Mesodermal cell (in vitro differentiated cells): ENCODE data around the gene P2RX3. TPM values are rescaled to one million over a fixed set of nuclear protein-coding genes. Genes with fewer than 3 reads are reported as not detected.
A peak's percentile ranks its signal among the peaks of the same experiment; 100 is the strongest.
"Not testable (repeated sequence)": the region's sequence is repeated elsewhere in the genome, so short reads cannot be mapped to it uniquely, and the experiment has no call there.

ENCODE experiments used
- H3K27ac ChIP-seq: 2 replicates; pipeline ENCODE4 v1.7.0; 2013; ENCODE audit warnings: mild to moderate bottlenecking, low read depth, low read length, moderate library complexity; ENCODE audit not compliant: severe bottlenecking
- H3K36me3 ChIP-seq: 2 replicates; pipeline ENCODE4 v1.7.1; 2013; ENCODE audit warnings: mild to moderate bottlenecking, low read length, moderate library complexity; ENCODE audit not compliant: control insufficient read depth, insufficient read depth
- H3K4me1 ChIP-seq: one replicate; pipeline ENCODE4 v1.7.1; 2013; ENCODE audit warnings: mild to moderate bottlenecking, low read length; ENCODE audit not compliant: insufficient read depth, control insufficient read depth, poor library complexity, severe bottlenecking
- H3K4me3 ChIP-seq: 2 replicates; pipeline ENCODE4 v1.7.0; 2013; ENCODE audit warnings: low read length, control low read depth, mild to moderate bottlenecking; ENCODE audit not compliant: insufficient read depth, poor library complexity, severe bottlenecking; ENCODE audit errors: extremely low read depth
- H3K9me3 ChIP-seq: 2 replicates; pipeline ENCODE4 v1.7.1; 2013; ENCODE audit warnings: mild to moderate bottlenecking, low read length, moderate library complexity; ENCODE audit not compliant: control insufficient read depth
- WGBS, 2 experiments: methylation state at CpG; one replicate each; pipeline ENCODE4 v1.1.5; 2013; ENCODE audit warnings: missing lambda C conversion rate in 2 of 2; ENCODE audit not compliant: insufficient coverage in 2 of 2; 5-methylcytosine and 5-hydroxymethylcytosine counted together
- polyA plus RNA-seq, 2 experiments: library from polyadenylated mRNA; stranded (reverse); fragments of 50-300 nt; gene quantifications; one replicate each; pipeline ENCODE4 v1.2.3, GENCODE V29; 2013

Gene P2RX3
- 7.7 TPM for polyA plus RNA-seq (2013, experiment 1 of 2)
- polyA plus RNA-seq (2013, experiment 2 of 2), result 5.2 TPM

GRCh38 chr11:57338142-57338541 lies at the start of gene P2RX3:
Gene P2RX3 (plus strand): TSS chr11:57338352. CDS start chr11:57338551, 199 bp downstream.
- no peaks in the 10 kb centered on the region for H3K4me1 ChIP-seq
- H3K4me3 ChIP-seq, result no peak within 1 kb of the TSS
- H3K27ac ChIP-seq, result no peak within 1 kb of the TSS
- H3K9me3 ChIP-seq, result no peaks in the 10 kb centered on the region
- H3K36me3 ChIP-seq, result peaks cover 13% of the 10 kb centered on the region
- 61 to 73% methylated on average over 2 to 4 of the region's 4 CpGs for WGBS, 2 experiments

GRCh38 chr11:57288771-57289579 lies 49.2 kb upstream of the P2RX3 start:
- Histone ChIP-seq H3K4me3 (no peak overlapping the region), H3K27ac (peak overlapping the region; percentile 86), H3K36me3 (no peaks in the 10 kb centered on the region), H3K4me1 (peaks cover 36% of the 10 kb centered on the region), H3K9me3 (no peaks in the 10 kb centered on the region)
- WGBS, 2 experiments, result 28 to 32% methylated on average over 9 to 10 of the region's 11 CpGs

- peaks cover 36% of the 10 kb centered on the region for H3K4me1 ChIP-seq
- H3K27ac ChIP-seq, result peak overlapping the region; percentile 36
- no CpG with 5 or more reads among the region's 1 CpG for WGBS, 2 experiments
Measured at GRCh38 chr11:57290288-57290687, 47.9 kb upstream of the P2RX3 start.

DNA sequence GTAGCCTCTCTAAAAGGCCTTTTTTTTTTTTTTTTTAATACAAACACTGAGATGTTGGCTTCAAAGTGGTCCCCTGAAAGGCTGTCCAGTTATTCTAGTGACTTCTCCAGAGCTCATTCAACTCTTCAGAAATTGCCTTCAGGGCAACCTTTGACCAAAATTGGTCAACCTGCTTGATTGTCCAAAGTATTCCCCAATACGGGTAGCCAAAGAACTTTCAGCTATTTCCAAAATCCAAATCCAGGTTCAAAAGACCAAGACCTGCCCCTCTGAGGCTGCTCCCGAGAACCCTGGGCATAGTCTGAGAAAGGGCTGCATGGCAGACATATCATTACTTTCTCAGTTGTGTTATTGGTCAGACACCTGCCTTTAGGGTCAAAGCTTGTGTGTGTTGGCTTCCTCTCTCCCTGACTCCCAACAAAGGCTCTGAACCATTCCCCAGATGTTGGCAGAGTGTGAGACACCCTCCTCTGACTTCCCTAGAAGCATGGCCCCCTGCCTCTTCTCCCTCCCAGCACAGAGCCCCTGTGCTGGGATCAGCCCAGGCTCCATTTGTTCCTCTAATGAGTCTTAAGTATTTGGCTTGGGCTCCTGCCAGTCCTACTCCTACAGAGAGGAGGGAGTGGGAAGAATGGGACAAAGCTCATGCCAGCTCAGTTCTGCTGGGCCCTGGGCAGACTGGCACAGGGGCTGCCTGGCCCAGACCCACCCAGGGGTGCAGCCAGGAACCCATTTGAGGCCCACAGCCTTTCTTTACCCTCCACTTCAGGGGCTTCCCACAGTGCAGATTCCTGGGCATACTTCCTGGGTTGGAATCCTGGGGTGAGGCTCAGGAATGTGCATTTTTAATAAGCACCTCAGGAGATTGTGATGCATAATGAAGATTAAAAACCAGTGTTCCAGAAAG lies 43.7 kb upstream of the P2RX3 start:
- 100% methylated on average over 1 to 2 of the region's 2 CpGs for WGBS, 2 experiments
- H3K27ac ChIP-seq, result peak overlapping the region; percentile 5

More at GRCh38 chr11:57290288-57290687, 47.9 kb upstream of the P2RX3 start:
- no peaks in the 10 kb centered on the region for H3K9me3 ChIP-seq
- H3K36me3 ChIP-seq, result peaks cover 5% of the 10 kb centered on the region
- no peak overlapping the region for H3K4me3 ChIP-seq

DNA sequence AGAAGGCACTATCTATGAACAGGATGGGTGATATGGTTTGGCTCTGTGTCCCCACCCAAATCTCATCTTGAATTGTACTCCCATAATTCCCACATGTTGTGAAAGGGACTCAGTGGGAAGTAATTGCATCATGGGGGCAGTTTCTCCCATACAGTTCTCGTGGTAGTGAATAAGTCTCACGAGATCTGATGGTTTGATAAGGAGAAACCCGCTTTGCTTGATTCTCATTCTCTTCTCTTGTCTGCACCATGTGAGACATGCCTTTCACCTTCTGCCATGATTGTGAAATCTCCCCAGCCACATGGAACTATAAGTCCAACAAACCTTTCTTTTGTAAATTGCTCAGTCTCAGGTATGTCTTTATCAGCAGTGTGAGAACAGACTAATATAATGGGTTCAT lies 41.9 kb upstream of the P2RX3 start:
- not testable (repeated sequence) for H3K9me3 ChIP-seq, H3K4me1 ChIP-seq, H3K27ac ChIP-seq, H3K4me3 ChIP-seq
- WGBS, 2 experiments, result 100% methylated on average over 3 of the region's 3 CpGs; no CpG with 5 or more reads in 1 of the 2 experiments
- peaks cover 61% of the 10 kb centered on the region for H3K36me3 ChIP-seq

More for the DNA sequence above, 43.7 kb upstream of the P2RX3 start:
- Histone ChIP-seq H3K36me3 (peaks cover 44% of the 10 kb centered on the region), H3K4me1 (peaks cover 22% of the 10 kb centered on the region), H3K4me3 (no peak overlapping the region), H3K9me3 (no peaks in the 10 kb centered on the region)

DNA sequence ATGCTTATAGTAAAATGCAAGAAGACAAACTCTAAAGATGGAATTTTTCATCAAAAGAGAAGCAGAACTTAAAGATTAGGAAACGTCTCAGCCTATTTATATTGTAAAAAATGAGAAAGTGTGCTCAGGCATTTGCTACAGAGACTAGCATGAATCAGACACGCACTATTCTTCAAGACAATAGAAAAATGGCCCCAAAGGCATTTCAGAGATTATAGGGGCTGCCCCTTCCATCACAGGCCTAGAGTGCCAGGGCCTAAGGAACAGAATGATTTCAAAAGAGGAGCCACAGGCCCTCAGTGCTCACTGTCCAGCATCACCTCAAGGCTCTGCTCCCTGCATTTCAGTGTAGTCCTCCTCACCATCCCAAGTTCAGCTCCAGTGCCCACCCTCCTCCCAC lies 40.9 kb upstream of the P2RX3 start:
- H3K4me3 ChIP-seq, result no peak overlapping the region

GRCh38 chr11:57299150-57299737 lies 38.9 kb upstream of the P2RX3 start:
- Histone ChIP-seq H3K9me3 (no peaks in the 10 kb centered on the region), H3K4me1 (peaks cover 3% of the 10 kb centered on the region), H3K27ac (no peak overlapping the region), H3K36me3 (peaks cover 92% of the 10 kb centered on the region), H3K4me3 (no peak overlapping the region)
- WGBS, 2 experiments, result 100% methylated on average over 1 to 2 of the region's 5 CpGs

More for the DNA sequence above, 40.9 kb upstream of the P2RX3 start:
- H3K27ac ChIP-seq, result no peak overlapping the region
- peaks cover 71% of the 10 kb centered on the region for H3K36me3 ChIP-seq
- 100% methylated on average over 1 of the region's 2 CpGs for whole genome bisulfite sequencing, 2 experiments
- peaks cover 6% of the 10 kb centered on the region for H3K4me1 ChIP-seq
- H3K9me3 ChIP-seq, result no peaks in the 10 kb centered on the region

DNA sequence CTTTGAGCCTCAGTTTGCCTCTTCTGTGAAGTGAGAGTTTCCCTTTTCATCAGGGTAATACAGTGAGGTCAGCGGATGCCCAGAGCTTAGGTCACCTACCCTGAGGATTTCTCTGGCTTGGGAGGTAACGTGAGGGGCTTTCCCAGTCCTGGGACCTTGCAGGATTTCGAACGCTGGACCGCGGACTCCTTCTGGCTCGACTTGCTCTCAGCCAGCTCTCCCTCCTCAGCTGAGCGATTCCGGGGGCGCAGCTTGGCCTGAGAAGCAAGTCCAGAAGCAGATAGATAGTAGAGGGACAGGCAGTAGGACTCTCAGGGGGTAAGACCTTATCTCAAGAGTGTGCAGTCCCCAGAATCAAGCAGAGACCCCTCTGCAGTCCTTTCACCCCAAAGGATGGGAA lies 37.4 kb upstream of the P2RX3 start:
- Histone ChIP-seq H3K9me3 (no peaks in the 10 kb centered on the region), H3K4me3 (no peak overlapping the region), H3K27ac (no peak overlapping the region), H3K4me1 (peaks cover 9% of the 10 kb centered on the region), H3K36me3 (peaks cover 95% of the 10 kb centered on the region)
- 89 to 90% methylated on average over 2 to 6 of the region's 10 CpGs for WGBS, 2 experiments

GRCh38 chr11:57301711-57302423 lies 36.3 kb upstream of the P2RX3 start:
- Histone ChIP-seq H3K36me3 (peaks cover 87% of the 10 kb centered on the region), H3K27ac (no peak overlapping the region), H3K4me3 (no peak overlapping the region), H3K9me3 (no peaks in the 10 kb centered on the region), H3K4me1 (peaks cover 10% of the 10 kb centered on the region)
- 98% methylated on average over 20 to 27 of the region's 27 CpGs for WGBS, 2 experiments

- no peak overlapping the region for H3K27ac ChIP-seq
- peaks cover 16% of the 10 kb centered on the region for H3K4me1 ChIP-seq
- H3K4me3 ChIP-seq, result no peak overlapping the region
- H3K9me3 ChIP-seq, result no peaks in the 10 kb centered on the region
- 94 to 99% methylated on average over 6 to 15 of the region's 15 CpGs for WGBS, 2 experiments
- H3K36me3 ChIP-seq, result peaks cover 89% of the 10 kb centered on the region
Measured at GRCh38 chr11:57302489-57302888, 35.7 kb upstream of the P2RX3 start.
